Stimulated activated CD4-positive, alpha-beta T cell treated with anti-CD3 and anti-CD28 coated beads, Interleukin-4, amount 100 ng/mL, for 1 hour (primary cell): ENCODE results near the gene C1QTNF12.

Experiments used
- DNase-seq: peaks from one replicate; pipeline ENCODE4 v3.0.0-alpha.2; 2020

The C1QTNF12 gene

DNA sequence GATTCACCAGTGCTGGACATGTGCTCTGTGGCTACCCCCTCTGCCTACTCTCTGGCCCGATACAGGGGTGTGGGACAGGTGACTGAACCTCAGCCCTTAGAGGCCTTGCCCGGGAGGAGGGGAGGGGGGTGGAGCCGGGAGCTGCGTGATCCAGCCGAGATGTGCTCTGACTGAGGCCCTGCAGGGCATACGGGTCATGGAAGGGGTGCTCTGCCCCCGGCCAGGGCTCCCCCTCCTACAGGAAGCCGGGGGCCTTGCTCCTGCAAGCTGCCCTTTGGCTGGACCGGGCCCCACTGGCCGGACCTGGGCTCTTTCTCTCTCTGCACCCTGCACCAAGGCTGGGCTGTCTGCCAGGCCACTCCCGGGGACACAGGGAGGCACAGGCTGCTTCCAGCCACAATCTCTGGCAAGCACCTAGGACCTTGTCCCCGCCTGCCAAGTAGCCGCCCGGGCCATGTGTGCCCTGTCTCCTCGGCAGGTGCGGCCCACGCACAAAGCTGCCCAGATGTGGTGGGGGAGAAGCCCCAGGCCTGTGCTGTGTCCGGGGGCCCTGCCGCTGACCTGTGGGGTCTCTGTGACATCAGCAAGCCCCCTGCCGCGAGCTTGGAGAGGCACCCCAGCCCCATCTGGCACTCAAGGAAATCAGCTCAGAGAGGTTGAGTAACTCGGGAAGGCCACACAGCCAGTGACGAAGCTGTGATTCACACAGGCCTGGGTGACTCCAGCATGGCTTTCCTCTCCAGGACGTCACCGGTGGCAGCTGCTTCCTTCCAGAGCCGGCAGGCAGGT lies 35.2 kb upstream of the C1QTNF12 start:
- no peak for DNase-seq

- DNase-seq = no peak
These were observed 34.4 kb upstream of the C1QTNF12 start for GRCh38 chr1:1280782-1281481.

DNA sequence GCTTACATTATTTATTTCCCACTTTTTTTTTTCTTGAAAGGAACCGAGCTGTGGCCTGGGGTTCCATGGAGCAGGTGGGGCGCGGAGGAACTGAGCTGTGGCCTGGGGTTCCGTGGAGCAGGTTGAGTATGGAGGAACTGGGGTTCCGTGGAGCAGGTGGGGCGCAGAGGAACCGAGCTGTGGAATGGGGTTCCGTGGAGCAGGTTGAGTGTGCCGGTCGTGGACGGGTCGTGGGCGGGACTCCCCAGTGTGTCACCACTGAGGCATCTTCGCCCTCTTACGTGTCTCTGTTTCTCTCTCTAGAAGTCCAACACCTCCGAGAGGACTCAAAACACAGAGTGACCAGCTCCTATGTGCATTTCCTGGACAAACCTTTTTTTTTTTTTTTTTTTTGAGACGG lies 32.5 kb upstream of the C1QTNF12 start:
- no peak for DNase-seq

GRCh38 chr1:1278620-1279019 lies 32.1 kb upstream of the C1QTNF12 start:
- no peak for DNase-seq

DNA sequence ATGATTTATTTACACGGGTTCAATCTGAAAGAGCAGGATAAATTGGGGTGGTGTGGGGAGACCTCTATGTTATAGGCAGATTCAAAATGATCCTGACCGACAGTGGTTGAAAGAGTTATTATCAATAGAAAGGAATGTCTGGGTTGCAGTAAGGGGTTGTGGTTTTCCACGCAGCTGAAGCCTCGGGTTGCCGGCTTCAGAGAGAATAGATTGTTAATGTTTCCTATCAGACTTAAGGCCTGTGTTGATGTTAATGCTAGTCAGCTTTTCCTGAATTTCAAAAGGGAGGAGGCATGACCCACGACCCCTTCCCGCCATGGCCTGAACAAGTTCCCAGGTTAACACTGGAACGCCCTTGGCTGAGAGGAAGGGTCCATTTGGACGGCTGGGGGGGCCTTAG lies 29.3 kb upstream of the C1QTNF12 start:
- DNase-seq = no peak

- no peak for DNase-seq
These were observed 28.5 kb upstream of the C1QTNF12 start for GRCh38 chr1:1274931-1275431.

DNA sequence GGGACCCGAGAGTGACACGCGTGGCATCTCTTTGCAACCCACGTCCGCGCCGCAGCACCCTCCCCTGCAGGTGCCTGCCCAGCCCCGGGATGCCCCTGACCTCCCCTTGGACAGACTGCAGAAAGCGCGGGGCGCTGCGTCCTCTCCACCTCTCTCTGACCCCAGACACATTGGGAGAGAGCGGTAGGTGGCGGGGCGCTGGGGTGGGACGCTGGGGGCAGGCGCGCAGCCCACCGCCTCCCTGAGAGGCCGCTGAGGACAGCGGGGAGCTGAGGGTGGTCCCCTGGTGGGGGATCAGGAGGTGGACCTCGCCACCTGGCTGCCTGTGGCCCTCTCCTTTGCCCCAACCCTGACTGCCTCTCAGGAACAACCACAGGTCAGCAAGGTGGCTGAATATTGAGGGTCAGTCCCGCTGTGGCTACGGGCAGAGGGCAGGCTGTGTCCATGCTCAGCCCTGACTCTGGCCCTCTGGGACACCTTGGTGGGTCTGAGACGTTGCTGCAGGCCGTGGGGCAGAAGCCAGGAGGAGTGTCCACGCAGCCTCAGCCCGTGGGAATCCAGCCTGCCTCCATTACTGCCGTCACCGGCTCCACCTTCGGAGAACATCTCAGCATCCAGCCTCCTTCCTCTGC lies 27.9 kb upstream of the C1QTNF12 start:
- DNase-seq = no peak

DNA sequence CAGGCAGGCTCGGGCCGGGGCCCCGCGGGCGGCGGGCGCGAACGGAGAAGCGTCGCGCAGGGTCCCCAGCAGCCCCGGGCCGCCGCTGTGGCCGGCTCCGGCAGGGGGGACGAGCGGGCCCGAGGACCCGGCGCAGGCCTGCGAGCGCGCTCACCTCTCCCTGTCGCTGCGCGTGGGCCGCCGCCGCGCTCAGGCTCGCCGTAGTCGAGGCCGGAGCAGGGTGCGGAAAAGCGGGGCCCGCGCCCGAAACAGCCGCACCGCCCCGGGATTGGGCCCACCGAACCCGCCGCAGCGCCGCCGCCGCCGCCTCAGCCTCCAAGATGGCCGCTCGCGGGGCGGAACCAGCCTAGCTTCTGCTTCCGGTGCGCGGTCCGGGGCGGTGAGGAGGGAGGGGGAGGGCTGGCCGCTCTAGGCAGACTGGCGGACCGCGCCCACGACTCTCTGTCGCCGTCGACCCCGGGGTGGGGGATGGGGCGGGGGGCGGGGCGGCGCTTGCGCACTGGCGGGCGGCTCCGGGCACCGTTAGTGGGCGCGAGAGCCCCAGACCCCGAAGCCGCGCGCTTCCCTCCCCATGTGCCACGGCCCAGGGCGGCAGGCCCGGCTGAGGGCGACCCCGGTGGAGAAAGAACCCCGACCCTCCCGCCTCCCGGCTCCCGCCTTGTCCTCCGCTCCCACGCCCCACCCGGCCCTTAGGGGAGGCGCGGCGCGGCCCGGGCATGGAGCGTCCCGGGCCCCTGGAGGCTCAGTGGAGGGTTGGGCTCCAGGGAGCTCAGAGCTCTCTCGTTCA lies 27.2 kb upstream of the C1QTNF12 start, which contains the start of gene UBE2J2:
TSS of gene UBE2J2 (minus strand) at position 343 of the 787 bp plus-strand sequence. CDS start 5,862 bp downstream, outside the sequence.
- peak; percentile 92 for DNase-seq

DNA sequence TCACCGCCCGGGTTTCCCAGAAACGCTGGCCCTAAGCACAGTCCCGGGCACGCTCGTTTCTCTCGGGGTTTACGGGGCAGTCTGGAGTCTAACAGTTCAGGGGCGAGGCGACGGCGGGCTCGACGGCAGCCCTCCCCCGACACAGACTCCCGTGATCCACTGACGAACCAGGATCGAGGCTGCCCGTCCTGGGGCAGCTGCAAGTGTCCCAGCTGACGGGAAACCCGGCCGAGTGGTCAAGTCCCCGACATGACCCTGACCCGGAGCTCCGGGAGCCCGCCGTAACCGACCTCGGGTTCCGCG lies 26.6 kb upstream of the C1QTNF12 start:
- DNase-seq = no peak

GRCh38 chr1:1272341-1273208 lies 26.1 kb upstream of the C1QTNF12 start:
- DNase-seq = no peak

DNA sequence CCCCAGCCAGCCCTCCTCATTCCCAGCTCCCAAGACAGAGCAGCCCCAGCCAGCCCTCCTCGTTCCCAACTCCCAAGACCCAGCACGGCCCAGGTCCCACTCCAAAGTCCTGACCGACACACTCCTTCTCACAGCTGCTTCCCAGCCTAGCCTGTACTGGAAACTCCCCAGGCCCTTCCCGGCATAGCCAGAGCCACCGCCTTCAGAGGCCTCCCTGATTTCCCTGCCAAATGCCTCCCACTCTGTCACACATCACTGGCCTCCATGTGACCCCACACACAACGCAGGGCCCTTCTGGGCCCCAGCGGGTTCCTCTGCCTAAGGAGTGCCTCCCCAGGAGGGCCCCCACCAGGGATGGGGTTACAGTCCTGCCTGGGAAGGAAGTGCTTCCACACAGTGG lies 24.3 kb upstream of the C1QTNF12 start:
- DNase-seq = no peak

GRCh38 chr1:1268284-1268682 lies 21.8 kb upstream of the C1QTNF12 start:
- no peak for DNase-seq

- DNase-seq = no peak
These were observed 21.2 kb upstream of the C1QTNF12 start for GRCh38 chr1:1267488-1268283.

DNA sequence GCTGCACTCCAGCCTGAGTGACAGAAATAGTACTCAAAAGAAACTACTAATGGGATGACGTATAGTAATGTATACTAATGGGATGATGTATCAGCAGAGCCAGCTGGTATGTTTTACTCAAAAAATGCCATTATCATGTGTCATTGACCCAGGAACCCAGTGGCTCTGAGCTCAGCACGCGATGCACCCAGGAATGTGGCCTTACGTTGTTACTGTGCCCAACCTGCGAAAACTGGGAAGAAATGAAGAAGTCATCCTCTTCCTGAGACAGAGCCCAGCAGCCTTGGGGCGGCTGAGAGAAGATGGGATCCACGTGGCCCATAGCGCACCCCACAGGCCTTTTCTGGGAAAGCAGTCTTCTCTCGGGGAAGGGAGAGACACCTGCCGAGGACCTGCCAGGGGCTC lies 18.3 kb upstream of the C1QTNF12 start:
- no peak for DNase-seq

- no peak for DNase-seq
These were observed 17.5 kb upstream of the C1QTNF12 start for GRCh38 chr1:1264026-1264425.

GRCh38 chr1:1262758-1263157 lies 16.2 kb upstream of the C1QTNF12 start:
- DNase-seq = no peak

- DNase-seq = no peak
These were observed 15.5 kb upstream of the C1QTNF12 start for GRCh38 chr1:1262071-1262470.

- no peak for DNase-seq
These were observed 14.5 kb upstream of the C1QTNF12 start for GRCh38 chr1:1260843-1261560.

- no peak for DNase-seq
These were observed 13.6 kb upstream of the C1QTNF12 start for GRCh38 chr1:1259951-1260600.

- DNase-seq = no peak
These were observed 13.0 kb upstream of the C1QTNF12 start for GRCh38 chr1:1259540-1259939.
